GM23338 (cell line): ENCODE data around the gene CECR2. TPM values are rescaled to one million over a fixed set of nuclear protein-coding genes. Genes with fewer than 3 reads are reported as not detected.

Experiments
- ATAC-seq: fragments of 200-7000 bp; cut with Tn5 transposase; 3 replicates; pipeline ENCODE4 v1.9.1; 2020
- DNase-seq: peaks from one replicate; pipeline ENCODE4 v3.0.0-alpha.2; 2015; ENCODE audit warnings: low spot score
- H2AFZ ChIP-seq: fragments of 200-600 bp; sonication (generic); 2 replicates; pipeline ENCODE4 v1.8.0; 2016; ENCODE audit warnings: antibody characterized with exemption, mild to moderate bottlenecking, moderate library complexity
- H3F3A ChIP-seq: fragments of 200-600 bp; sonication (generic); replicated peaks from 2 replicates; pipeline ENCODE4 v1.8.0; 2017; ENCODE audit warnings: antibody characterized with exemption, mixed run types, low read depth
- H3K27ac ChIP-seq: fragments of 200-600 bp; sonication (generic); 2 replicates; pipeline ENCODE4 v1.6.1; 2016; ENCODE audit warnings: low read depth
- H3K27me3 ChIP-seq: fragments of 200-600 bp; sonication (generic); 2 replicates; pipeline ENCODE4 v1.8.0; 2016; ENCODE audit warnings: mild to moderate bottlenecking, mixed run types, moderate library complexity; ENCODE audit not compliant: insufficient read depth
- H3K36me3 ChIP-seq: fragments of 200-600 bp; sonication (generic); 2 replicates; pipeline ENCODE4 v1.8.0; 2016; ENCODE audit warnings: mild to moderate bottlenecking; ENCODE audit not compliant: insufficient read depth
- H3K4me1 ChIP-seq: fragments of 200-600 bp; sonication (generic); 2 replicates; pipeline ENCODE4 v1.8.0; 2016; ENCODE audit warnings: mild to moderate bottlenecking, moderate library complexity; ENCODE audit not compliant: insufficient read depth
- H3K4me2 ChIP-seq: fragments of 200-600 bp; sonication (generic); 2 replicates; pipeline ENCODE4 v1.7.1; 2017; ENCODE audit warnings: mixed run types
- H3K4me3 ChIP-seq: fragments of 200-600 bp; sonication (generic); 2 replicates; pipeline ENCODE4 v1.6.1; 2016; ENCODE audit warnings: mixed run types
- H3K79me2 ChIP-seq: fragments of 200-600 bp; sonication (generic); replicated peaks from 2 replicates; pipeline ENCODE4 v1.8.0; 2017; ENCODE audit warnings: mild to moderate bottlenecking; ENCODE audit not compliant: insufficient read depth
- H3K9me2 ChIP-seq: fragments of 200-600 bp; sonication (generic); 2 replicates; pipeline ENCODE4 v1.8.0; 2017; ENCODE audit not compliant: insufficient read depth
- H4K20me1 ChIP-seq: fragments of 200-600 bp; sonication (generic); replicated peaks from 2 replicates; pipeline ENCODE4 v1.8.0; 2017; ENCODE audit warnings: mild to moderate bottlenecking; ENCODE audit not compliant: insufficient read depth
- H3K27ac Mint-ChIP-seq: 2 replicates; pipeline ENCODE4 v1.8.0; 2020; ENCODE audit warnings: inconsistent platforms, mild to moderate bottlenecking, moderate library complexity, mixed read lengths
- H3K27me3 Mint-ChIP-seq: 3 replicates; pipeline ENCODE4 v1.8.0; 2022; ENCODE audit warnings: low read depth, mild to moderate bottlenecking, moderate library complexity, mixed read lengths, inconsistent platforms; ENCODE audit not compliant: insufficient read depth, poor library complexity
- H3K36me3 Mint-ChIP-seq: 3 replicates; pipeline ENCODE4 v1.8.0; 2021; ENCODE audit warnings: low read depth, mild to moderate bottlenecking, inconsistent platforms, moderate library complexity, mixed read lengths
- H3K4me1 Mint-ChIP-seq: 3 replicates; pipeline ENCODE4 v1.8.0; 2020; ENCODE audit warnings: mild to moderate bottlenecking, inconsistent platforms, mixed read lengths
- H3K4me3 Mint-ChIP-seq: 3 replicates; pipeline ENCODE4 v1.8.0; 2021; ENCODE audit warnings: moderate library complexity, mild to moderate bottlenecking, inconsistent platforms, mixed read lengths
- H3K9me3 Mint-ChIP-seq: 3 replicates; pipeline ENCODE4 v1.8.0; 2020; ENCODE audit warnings: moderate library complexity, mild to moderate bottlenecking, inconsistent platforms, mixed read lengths
- CREB1 ChIP-seq: fragments of 250-450 bp; sonication (Bioruptor Pico); IDR thresholded peaks from 2 replicates; pipeline ENCODE4 v1.5.0; 2020; ENCODE audit warnings: low read depth, mild to moderate bottlenecking, moderate library complexity
- EZH2 ChIP-seq: fragments of 200-600 bp; sonication (generic); IDR thresholded peaks from one replicate; pipeline ENCODE4 v1.8.0; 2017; ENCODE audit warnings: antibody characterized with exemption, mild to moderate bottlenecking, low read depth; ENCODE audit not compliant: unreplicated experiment
- EZH2phosphoT487 ChIP-seq: fragments of 200-600 bp; sonication (generic); IDR thresholded peaks from one replicate; pipeline ENCODE4 v1.8.1; 2018; ENCODE audit warnings: antibody characterized with exemption; ENCODE audit not compliant: unreplicated experiment
- JUNB ChIP-seq: IDR thresholded peaks from one replicate; pipeline ENCODE4 v1.6.1; 2016; ENCODE audit warnings: antibody characterized with exemption; ENCODE audit not compliant: unreplicated experiment
- NANOG ChIP-seq: IDR thresholded peaks from 2 replicates; pipeline ENCODE4 v1.6.1; 2016; ENCODE audit warnings: antibody characterized with exemption, borderline replicate concordance
- POLR2AphosphoS5 ChIP-seq: IDR thresholded peaks from 2 replicates; pipeline ENCODE4 v1.6.1; 2016; ENCODE audit warnings: antibody characterized with exemption, low read depth
- STAT1 ChIP-seq: IDR thresholded peaks from one replicate; pipeline ENCODE4 v1.6.1; 2016; ENCODE audit warnings: antibody characterized with exemption; ENCODE audit not compliant: unreplicated experiment
- ZNF114 ChIP-seq: fragments of 250-450 bp; sonication (Bioruptor Pico); IDR thresholded peaks from 2 replicates; pipeline ENCODE4 v1.5.0; 2020; ENCODE audit warnings: mild to moderate bottlenecking, moderate library complexity
- ZNF331 ChIP-seq: fragments of 250-450 bp; sonication (Bioruptor Pico); IDR thresholded peaks from 2 replicates; pipeline ENCODE4 v1.5.0; 2020; ENCODE audit warnings: low read depth, mild to moderate bottlenecking, moderate library complexity
- polyA plus RNA-seq: library from polyadenylated mRNA; unstranded; fragments of >200 nt; fragmentation: Nextera tagmentation; extraction: Ambion mirVana; gene quantifications from 2 replicates; pipeline ENCODE4 v1.2.1, GENCODE V29; 2016
- total RNA-seq: library from RNA; depleted of rRNA; stranded (reverse); fragments of >200 nt; shearing (Covaris generic); gene quantifications from 2 replicates; pipeline ENCODE4 v1.2.3, GENCODE V29; 2014
- TF ChIP-seq, protein P1 (sequence below): fragments of 250-450 bp; sonication (Bioruptor Pico); IDR thresholded peaks from 2 replicates; pipeline ENCODE4 v1.5.0; 2020; ENCODE audit warnings: mild to moderate bottlenecking, moderate library complexity
- TF ChIP-seq, protein P2 (sequence below), 2 experiments: fragments of 200-600 bp in 1 of 2; sonication (generic) in 1 of 2; conservative IDR thresholded peaks; 2 replicates each; pipeline versions ENCODE4 v1.5.1 to v1.6.1; 2016 to 2017; ENCODE audit warnings: antibody characterized with exemption in 2 of 2, low read depth in 2 of 2, mild to moderate bottlenecking in 2 of 2, moderate library complexity in 1 of 2
- TF ChIP-seq, protein P3 (sequence below): IDR thresholded peaks from one replicate; pipeline ENCODE4 v1.6.1; 2018; ENCODE audit warnings: antibody characterized with exemption; ENCODE audit not compliant: unreplicated experiment
- TF ChIP-seq, protein P4 (sequence below): IDR thresholded peaks from 2 replicates; pipeline ENCODE4 v1.6.1; 2016; ENCODE audit warnings: antibody characterized with exemption

Gene CECR2
- total and polyA plus RNA-seq, 2 experiments from 2014 or later = 18.4 to 110 TPM

DNA sequence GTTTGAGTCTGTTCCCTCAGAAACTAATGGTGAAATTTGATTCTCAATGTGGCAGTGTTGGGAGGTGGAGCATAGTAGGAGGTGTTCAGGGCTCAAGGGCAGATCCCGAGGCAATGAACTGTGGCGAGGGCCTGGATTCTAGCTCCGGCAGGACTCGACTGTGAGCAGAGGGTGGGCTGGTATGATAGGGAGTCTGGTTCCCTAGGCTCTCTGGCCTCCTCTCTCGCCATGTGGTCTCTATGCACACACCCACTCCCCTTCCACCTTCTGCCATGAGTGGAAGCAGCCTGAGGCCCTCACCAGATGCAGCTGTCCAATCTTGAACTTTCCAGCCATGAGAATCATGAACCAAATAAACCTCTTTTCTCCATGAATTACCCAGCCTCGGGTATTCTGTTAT lies 227.0 kb downstream of the CECR2 start:
- H3K9me2 ChIP-seq = no peaks in the 10 kb centered on the region
- no peak overlapping the region for H3K4me3 ChIP-seq
- TF ChIP-seq JUNB (no peak), CREB1 (CRISPR knock-in tag) (no peak), STAT1 (no peak), ZNF331 (CRISPR knock-in tag) (no peak), EZH2phosphoT487 (no peak), NANOG (no peak), POLR2AphosphoS5 (no peak), ZNF114 (CRISPR knock-in tag) (no peak), EZH2 (no peak)
- TF ChIP-seq, protein P1, sequence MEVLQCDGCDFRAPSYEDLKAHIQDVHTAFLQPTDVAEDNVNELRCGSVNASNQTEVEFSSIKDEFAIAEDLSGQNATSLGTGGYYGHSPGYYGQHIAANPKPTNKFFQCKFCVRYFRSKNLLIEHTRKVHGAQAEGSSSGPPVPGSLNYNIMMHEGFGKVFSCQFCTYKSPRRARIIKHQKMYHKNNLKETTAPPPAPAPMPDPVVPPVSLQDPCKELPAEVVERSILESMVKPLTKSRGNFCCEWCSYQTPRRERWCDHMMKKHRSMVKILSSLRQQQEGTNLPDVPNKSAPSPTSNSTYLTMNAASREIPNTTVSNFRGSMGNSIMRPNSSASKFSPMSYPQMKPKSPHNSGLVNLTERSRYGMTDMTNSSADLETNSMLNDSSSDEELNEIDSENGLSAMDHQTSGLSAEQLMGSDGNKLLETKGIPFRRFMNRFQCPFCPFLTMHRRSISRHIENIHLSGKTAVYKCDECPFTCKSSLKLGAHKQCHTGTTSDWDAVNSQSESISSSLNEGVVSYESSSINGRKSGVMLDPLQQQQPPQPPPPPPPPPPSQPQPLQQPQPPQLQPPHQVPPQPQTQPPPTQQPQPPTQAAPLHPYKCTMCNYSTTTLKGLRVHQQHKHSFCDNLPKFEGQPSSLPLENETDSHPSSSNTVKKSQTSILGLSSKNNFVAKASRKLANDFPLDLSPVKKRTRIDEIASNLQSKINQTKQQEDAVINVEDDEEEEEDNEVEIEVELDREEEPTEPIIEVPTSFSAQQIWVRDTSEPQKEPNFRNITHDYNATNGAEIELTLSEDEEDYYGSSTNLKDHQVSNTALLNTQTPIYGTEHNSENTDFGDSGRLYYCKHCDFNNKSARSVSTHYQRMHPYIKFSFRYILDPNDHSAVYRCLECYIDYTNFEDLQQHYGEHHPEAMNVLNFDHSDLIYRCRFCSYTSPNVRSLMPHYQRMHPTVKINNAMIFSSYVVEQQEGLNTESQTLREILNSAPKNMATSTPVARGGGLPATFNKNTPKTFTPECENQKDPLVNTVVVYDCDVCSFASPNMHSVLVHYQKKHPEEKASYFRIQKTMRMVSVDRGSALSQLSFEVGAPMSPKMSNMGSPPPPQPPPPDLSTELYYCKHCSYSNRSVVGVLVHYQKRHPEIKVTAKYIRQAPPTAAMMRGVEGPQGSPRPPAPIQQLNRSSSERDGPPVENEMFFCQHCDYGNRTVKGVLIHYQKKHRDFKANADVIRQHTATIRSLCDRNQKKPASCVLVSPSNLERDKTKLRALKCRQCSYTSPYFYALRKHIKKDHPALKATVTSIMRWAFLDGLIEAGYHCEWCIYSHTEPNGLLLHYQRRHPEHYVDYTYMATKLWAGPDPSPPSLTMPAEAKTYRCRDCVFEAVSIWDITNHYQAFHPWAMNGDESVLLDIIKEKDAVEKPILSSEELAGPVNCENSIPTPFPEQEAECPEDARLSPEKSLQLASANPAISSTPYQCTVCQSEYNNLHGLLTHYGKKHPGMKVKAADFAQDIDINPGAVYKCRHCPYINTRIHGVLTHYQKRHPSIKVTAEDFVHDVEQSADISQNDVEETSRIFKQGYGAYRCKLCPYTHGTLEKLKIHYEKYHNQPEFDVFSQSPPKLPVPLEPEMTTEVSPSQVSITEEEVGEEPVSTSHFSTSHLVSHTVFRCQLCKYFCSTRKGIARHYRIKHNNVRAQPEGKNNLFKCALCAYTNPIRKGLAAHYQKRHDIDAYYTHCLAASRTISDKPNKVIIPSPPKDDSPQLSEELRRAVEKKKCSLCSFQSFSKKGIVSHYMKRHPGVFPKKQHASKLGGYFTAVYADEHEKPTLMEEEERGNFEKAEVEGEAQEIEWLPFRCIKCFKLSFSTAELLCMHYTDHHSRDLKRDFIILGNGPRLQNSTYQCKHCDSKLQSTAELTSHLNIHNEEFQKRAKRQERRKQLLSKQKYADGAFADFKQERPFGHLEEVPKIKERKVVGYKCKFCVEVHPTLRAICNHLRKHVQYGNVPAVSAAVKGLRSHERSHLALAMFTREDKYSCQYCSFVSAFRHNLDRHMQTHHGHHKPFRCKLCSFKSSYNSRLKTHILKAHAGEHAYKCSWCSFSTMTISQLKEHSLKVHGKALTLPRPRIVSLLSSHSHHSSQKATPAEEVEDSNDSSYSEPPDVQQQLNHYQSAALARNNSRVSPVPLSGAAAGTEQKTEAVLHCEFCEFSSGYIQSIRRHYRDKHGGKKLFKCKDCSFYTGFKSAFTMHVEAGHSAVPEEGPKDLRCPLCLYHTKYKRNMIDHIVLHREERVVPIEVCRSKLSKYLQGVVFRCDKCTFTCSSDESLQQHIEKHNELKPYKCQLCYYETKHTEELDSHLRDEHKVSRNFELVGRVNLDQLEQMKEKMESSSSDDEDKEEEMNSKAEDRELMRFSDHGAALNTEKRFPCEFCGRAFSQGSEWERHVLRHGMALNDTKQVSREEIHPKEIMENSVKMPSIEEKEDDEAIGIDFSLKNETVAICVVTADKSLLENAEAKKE (CRISPR knock-in tag) = no peak
- TF ChIP-seq, protein P2, sequence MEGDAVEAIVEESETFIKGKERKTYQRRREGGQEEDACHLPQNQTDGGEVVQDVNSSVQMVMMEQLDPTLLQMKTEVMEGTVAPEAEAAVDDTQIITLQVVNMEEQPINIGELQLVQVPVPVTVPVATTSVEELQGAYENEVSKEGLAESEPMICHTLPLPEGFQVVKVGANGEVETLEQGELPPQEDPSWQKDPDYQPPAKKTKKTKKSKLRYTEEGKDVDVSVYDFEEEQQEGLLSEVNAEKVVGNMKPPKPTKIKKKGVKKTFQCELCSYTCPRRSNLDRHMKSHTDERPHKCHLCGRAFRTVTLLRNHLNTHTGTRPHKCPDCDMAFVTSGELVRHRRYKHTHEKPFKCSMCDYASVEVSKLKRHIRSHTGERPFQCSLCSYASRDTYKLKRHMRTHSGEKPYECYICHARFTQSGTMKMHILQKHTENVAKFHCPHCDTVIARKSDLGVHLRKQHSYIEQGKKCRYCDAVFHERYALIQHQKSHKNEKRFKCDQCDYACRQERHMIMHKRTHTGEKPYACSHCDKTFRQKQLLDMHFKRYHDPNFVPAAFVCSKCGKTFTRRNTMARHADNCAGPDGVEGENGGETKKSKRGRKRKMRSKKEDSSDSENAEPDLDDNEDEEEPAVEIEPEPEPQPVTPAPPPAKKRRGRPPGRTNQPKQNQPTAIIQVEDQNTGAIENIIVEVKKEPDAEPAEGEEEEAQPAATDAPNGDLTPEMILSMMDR (conservative IDR thresholded peaks at IDR 0.05; ENCODE audit: low read depth in 2 of 2) = no peak
- TF ChIP-seq, protein P3, sequence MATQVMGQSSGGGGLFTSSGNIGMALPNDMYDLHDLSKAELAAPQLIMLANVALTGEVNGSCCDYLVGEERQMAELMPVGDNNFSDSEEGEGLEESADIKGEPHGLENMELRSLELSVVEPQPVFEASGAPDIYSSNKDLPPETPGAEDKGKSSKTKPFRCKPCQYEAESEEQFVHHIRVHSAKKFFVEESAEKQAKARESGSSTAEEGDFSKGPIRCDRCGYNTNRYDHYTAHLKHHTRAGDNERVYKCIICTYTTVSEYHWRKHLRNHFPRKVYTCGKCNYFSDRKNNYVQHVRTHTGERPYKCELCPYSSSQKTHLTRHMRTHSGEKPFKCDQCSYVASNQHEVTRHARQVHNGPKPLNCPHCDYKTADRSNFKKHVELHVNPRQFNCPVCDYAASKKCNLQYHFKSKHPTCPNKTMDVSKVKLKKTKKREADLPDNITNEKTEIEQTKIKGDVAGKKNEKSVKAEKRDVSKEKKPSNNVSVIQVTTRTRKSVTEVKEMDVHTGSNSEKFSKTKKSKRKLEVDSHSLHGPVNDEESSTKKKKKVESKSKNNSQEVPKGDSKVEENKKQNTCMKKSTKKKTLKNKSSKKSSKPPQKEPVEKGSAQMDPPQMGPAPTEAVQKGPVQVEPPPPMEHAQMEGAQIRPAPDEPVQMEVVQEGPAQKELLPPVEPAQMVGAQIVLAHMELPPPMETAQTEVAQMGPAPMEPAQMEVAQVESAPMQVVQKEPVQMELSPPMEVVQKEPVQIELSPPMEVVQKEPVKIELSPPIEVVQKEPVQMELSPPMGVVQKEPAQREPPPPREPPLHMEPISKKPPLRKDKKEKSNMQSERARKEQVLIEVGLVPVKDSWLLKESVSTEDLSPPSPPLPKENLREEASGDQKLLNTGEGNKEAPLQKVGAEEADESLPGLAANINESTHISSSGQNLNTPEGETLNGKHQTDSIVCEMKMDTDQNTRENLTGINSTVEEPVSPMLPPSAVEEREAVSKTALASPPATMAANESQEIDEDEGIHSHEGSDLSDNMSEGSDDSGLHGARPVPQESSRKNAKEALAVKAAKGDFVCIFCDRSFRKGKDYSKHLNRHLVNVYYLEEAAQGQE = no peak
- TF ChIP-seq, protein P4, sequence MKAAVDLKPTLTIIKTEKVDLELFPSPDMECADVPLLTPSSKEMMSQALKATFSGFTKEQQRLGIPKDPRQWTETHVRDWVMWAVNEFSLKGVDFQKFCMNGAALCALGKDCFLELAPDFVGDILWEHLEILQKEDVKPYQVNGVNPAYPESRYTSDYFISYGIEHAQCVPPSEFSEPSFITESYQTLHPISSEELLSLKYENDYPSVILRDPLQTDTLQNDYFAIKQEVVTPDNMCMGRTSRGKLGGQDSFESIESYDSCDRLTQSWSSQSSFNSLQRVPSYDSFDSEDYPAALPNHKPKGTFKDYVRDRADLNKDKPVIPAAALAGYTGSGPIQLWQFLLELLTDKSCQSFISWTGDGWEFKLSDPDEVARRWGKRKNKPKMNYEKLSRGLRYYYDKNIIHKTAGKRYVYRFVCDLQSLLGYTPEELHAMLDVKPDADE = no peak
- peaks cover 10% of the 10 kb centered on the region; the same call in 1 of the 2 replicates for H3F3A ChIP-seq
- no peaks in the 10 kb centered on the region for H3K79me2 ChIP-seq
- no peak overlapping the region for H2AFZ ChIP-seq
- H3K4me3 Mint-ChIP-seq = no peak overlapping the region
- H3K27me3 Mint-ChIP-seq = no peaks in the 10 kb centered on the region
- H3K4me2 ChIP-seq = no peak overlapping the region
- DNase-seq (no peak), ATAC-seq (no peak)
- peaks cover 62% of the 10 kb centered on the region for H3K36me3 ChIP-seq
- no peak overlapping the region; the same call in 1 of the 2 replicates for H3K27ac ChIP-seq
- no peaks in the 10 kb centered on the region for H3K4me1 ChIP-seq
- H3K9me3 Mint-ChIP-seq = no peaks in the 10 kb centered on the region
- no peak overlapping the region for H3K27ac Mint-ChIP-seq
- H3K4me1 Mint-ChIP-seq = no peaks in the 10 kb centered on the region
- H4K20me1 ChIP-seq = peaks cover 6% of the 10 kb centered on the region; the same call in 1 of the 2 replicates
- H3K36me3 Mint-ChIP-seq = peaks cover 84% of the 10 kb centered on the region
- no peaks in the 10 kb centered on the region for H3K27me3 ChIP-seq
